ENCODE measurements around the gene VGLL2.

DNA sequence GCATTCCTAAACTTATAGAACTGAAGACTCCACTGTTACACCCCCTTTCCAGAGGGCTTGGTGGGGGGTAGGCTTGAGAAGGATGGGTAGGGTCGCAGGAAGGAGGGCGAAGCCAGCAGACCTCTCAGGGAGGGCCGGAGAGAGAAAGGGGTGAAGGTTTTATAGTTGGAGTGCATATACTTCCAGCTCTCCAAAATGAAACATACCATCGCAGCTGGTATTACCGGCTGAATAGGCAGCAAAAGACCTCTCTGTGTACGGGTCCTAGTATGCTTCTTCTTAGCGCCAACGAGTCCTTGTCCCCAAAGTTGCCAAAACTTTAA is 1.0 kb upstream of the VGLL2 start:
- TF ChIP-seq, protein P1, sequence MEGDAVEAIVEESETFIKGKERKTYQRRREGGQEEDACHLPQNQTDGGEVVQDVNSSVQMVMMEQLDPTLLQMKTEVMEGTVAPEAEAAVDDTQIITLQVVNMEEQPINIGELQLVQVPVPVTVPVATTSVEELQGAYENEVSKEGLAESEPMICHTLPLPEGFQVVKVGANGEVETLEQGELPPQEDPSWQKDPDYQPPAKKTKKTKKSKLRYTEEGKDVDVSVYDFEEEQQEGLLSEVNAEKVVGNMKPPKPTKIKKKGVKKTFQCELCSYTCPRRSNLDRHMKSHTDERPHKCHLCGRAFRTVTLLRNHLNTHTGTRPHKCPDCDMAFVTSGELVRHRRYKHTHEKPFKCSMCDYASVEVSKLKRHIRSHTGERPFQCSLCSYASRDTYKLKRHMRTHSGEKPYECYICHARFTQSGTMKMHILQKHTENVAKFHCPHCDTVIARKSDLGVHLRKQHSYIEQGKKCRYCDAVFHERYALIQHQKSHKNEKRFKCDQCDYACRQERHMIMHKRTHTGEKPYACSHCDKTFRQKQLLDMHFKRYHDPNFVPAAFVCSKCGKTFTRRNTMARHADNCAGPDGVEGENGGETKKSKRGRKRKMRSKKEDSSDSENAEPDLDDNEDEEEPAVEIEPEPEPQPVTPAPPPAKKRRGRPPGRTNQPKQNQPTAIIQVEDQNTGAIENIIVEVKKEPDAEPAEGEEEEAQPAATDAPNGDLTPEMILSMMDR (conservative IDR thresholded peaks at IDR 0.05), result no peak
- TF ChIP-seq ZFX (IDR thresholded peaks at IDR 0.05), result no peak
